Chondrocyte (in vitro differentiated cells): Measurements from ENCODE around the gene KCNQ5. TPM values are rescaled to one million over a fixed set of nuclear protein-coding genes. Genes with fewer than 3 reads are reported as not detected.

Experiments used
- DNase-seq: peaks from one replicate; pipeline ENCODE4 v3.0.0; 2021; ENCODE audit warnings: mixed read lengths, low spot score
- H3K27ac Mint-ChIP-seq: one replicate; pipeline ENCODE4 v1.8.0; 2021; ENCODE audit warnings: mild to moderate bottlenecking, moderate library complexity, mixed read lengths; ENCODE audit not compliant: unreplicated experiment
- H3K27me3 Mint-ChIP-seq: 2 replicates; pipeline ENCODE4 v1.8.0; 2021; ENCODE audit warnings: low read depth, mixed read lengths
- H3K36me3 Mint-ChIP-seq: 2 replicates; pipeline ENCODE4 v1.8.0; 2021; ENCODE audit warnings: low read depth, mixed read lengths
- H3K4me1 Mint-ChIP-seq: 2 replicates; pipeline ENCODE4 v1.8.0; 2021; ENCODE audit warnings: low read depth, mild to moderate bottlenecking, mixed read lengths
- H3K4me3 Mint-ChIP-seq: one replicate; pipeline ENCODE4 v1.8.0; 2021; ENCODE audit warnings: mild to moderate bottlenecking, moderate library complexity, mixed read lengths; ENCODE audit not compliant: unreplicated experiment
- H3K9me3 Mint-ChIP-seq: 2 replicates; pipeline ENCODE4 v1.8.0; 2021; ENCODE audit warnings: low read depth, mixed read lengths
- total RNA-seq: library from RNA; stranded (reverse); gene quantifications from 3 replicates; pipeline ENCODE4 v1.2.1, GENCODE V29; 2021
- TF ChIP-seq, protein P1 (sequence below): fragments of 200-600 bp; sonication (generic); IDR thresholded peaks from 2 replicates; pipeline ENCODE4 v1.5.0; 2021; ENCODE audit warnings: antibody characterized with exemption, mild to moderate bottlenecking, moderate library complexity

KCNQ5 gene
- total RNA-seq, 1 donor from 2014 or later: 4.1 TPM

- Mint-ChIP-seq H3K36me3 (no peaks in the 10 kb centered on the region), H3K4me3 (no peak overlapping the region), H3K27ac (no peak overlapping the region), H3K9me3 (no peaks in the 10 kb centered on the region), H3K4me1 (peaks cover 10% of the 10 kb centered on the region), H3K27me3 (no peaks in the 10 kb centered on the region)
- TF ChIP-seq, protein P1, sequence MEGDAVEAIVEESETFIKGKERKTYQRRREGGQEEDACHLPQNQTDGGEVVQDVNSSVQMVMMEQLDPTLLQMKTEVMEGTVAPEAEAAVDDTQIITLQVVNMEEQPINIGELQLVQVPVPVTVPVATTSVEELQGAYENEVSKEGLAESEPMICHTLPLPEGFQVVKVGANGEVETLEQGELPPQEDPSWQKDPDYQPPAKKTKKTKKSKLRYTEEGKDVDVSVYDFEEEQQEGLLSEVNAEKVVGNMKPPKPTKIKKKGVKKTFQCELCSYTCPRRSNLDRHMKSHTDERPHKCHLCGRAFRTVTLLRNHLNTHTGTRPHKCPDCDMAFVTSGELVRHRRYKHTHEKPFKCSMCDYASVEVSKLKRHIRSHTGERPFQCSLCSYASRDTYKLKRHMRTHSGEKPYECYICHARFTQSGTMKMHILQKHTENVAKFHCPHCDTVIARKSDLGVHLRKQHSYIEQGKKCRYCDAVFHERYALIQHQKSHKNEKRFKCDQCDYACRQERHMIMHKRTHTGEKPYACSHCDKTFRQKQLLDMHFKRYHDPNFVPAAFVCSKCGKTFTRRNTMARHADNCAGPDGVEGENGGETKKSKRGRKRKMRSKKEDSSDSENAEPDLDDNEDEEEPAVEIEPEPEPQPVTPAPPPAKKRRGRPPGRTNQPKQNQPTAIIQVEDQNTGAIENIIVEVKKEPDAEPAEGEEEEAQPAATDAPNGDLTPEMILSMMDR: no peak
- no peak for DNase-seq
Observed at GRCh38 chr6:73030791-73031782, 409.2 kb downstream of the KCNQ5 start.

GRCh38 chr6:73032586-73032985 lies 410.7 kb downstream of the KCNQ5 start:
- Mint-ChIP-seq H3K27me3 (no peaks in the 10 kb centered on the region), H3K36me3 (no peaks in the 10 kb centered on the region), H3K27ac (no peak overlapping the region), H3K4me1 (peaks cover 10% of the 10 kb centered on the region), H3K4me3 (no peak overlapping the region), H3K9me3 (no peaks in the 10 kb centered on the region)
- TF ChIP-seq, protein P1: no peak
- DNase-seq: no peak

DNA sequence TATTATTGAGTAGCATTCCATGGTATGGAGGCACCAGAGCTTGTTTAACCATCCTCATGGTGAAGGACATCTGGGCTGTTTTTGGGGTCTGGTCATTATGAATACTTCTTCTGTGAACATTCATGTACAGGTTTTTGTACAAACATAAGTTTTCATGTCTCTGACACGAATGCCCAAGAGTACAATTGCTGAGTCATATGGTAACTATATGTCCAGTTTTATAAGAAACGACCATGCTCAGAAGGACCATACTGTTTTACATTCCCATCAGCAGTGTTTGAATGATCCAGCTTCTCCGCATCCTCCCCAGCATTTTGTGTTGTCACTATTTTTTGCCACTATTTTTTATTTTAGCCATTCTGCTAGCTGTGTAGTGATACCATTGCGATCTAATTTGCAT lies 414.8 kb downstream of the KCNQ5 start:
- Mint-ChIP-seq H3K27me3 (no peaks in the 10 kb centered on the region), H3K36me3 (peaks cover 8% of the 10 kb centered on the region), H3K4me3 (no peak overlapping the region), H3K27ac (no peak overlapping the region), H3K9me3 (peaks cover 20% of the 10 kb centered on the region), H3K4me1 (peaks cover 7% of the 10 kb centered on the region)
- TF ChIP-seq, protein P1: no peak
- DNase-seq: no peak

GRCh38 chr6:73041051-73041450 lies 419.2 kb downstream of the KCNQ5 start:
- H3K4me1 Mint-ChIP-seq: peaks cover 25% of the 10 kb centered on the region
- peaks cover 20% of the 10 kb centered on the region for H3K9me3 Mint-ChIP-seq
- DNase-seq: no peak
- no peak overlapping the region for H3K4me3 Mint-ChIP-seq
- no peak overlapping the region for H3K27ac Mint-ChIP-seq
- H3K27me3 Mint-ChIP-seq: no peaks in the 10 kb centered on the region
- TF ChIP-seq, protein P1: no peak
- H3K36me3 Mint-ChIP-seq: peaks cover 8% of the 10 kb centered on the region

GRCh38 chr6:73042892-73043291 lies 421.0 kb downstream of the KCNQ5 start:
- no peak for DNase-seq
- peaks cover 1% of the 10 kb centered on the region for H3K27me3 Mint-ChIP-seq
- peaks cover 8% of the 10 kb centered on the region for H3K36me3 Mint-ChIP-seq
- TF ChIP-seq, protein P1: no peak
- H3K9me3 Mint-ChIP-seq: peaks cover 20% of the 10 kb centered on the region
- H3K27ac Mint-ChIP-seq: no peak overlapping the region
- H3K4me3 Mint-ChIP-seq: no peak overlapping the region
- H3K4me1 Mint-ChIP-seq: peaks cover 27% of the 10 kb centered on the region
